PC-3 (cell line): ENCODE results near the gene KLF1.

Source experiments
- EZH2 ChIP-seq: fragments of 300-600 bp; sonication (generic); IDR thresholded peaks from one replicate; pipeline ENCODE4 v1.6.1; 2017; ENCODE audit warnings: antibody characterized with exemption, mild to moderate bottlenecking, low read length; ENCODE audit not compliant: unreplicated experiment
- EZH2phosphoT487 ChIP-seq: fragments of 300-600 bp; sonication (generic); IDR thresholded peaks from 2 replicates; pipeline ENCODE4 v1.6.1; 2018; ENCODE audit warnings: mild to moderate bottlenecking, antibody characterized with exemption, low read length, borderline replicate concordance
- TF ChIP-seq, protein P1 (sequence below): fragments of 300-600 bp; sonication (generic); conservative IDR thresholded peaks from 2 replicates; pipeline ENCODE4 v1.5.1; 2017; ENCODE audit warnings: antibody characterized with exemption, low read depth, mild to moderate bottlenecking, low read length

DNA sequence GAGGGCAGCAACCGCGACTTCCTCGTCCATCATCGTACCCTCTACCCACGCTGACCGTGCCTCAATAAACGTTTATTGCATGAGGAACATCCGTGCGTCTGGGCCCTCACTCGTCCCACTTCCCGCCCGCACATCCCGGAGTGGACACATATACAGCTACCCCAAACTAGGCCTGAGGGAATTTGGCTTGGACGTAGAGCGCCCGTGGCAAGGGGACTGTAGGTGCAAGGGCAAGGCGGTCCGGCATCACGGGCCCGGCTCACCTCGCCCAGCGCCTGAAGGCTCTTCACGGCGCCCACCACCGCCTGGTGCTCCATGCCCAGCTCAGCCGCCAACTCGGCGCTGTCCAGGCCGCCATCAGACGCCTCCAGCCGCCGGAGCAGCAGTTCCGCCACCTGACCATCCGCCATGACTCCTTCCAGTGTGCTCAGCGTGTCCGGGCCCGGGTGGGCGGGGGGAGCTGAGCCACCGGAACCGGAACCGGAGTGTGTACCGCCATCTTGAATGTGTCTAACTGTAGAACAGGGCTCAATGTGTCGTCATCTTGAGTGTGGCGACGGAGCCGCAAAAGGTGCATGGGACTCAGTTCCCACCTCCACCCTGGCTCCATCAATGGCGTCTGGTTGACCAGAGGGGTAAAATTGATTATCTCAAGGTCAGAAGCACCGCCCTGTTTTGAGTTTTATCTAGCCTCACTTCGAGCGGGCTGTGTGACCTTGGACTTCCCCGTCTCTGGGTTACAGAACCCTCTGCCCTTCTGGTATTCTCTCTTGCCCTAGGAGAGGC lies 46.5 kb upstream of the KLF1 start, which contains the start of gene FARSA:
- TF ChIP-seq, protein P1, sequence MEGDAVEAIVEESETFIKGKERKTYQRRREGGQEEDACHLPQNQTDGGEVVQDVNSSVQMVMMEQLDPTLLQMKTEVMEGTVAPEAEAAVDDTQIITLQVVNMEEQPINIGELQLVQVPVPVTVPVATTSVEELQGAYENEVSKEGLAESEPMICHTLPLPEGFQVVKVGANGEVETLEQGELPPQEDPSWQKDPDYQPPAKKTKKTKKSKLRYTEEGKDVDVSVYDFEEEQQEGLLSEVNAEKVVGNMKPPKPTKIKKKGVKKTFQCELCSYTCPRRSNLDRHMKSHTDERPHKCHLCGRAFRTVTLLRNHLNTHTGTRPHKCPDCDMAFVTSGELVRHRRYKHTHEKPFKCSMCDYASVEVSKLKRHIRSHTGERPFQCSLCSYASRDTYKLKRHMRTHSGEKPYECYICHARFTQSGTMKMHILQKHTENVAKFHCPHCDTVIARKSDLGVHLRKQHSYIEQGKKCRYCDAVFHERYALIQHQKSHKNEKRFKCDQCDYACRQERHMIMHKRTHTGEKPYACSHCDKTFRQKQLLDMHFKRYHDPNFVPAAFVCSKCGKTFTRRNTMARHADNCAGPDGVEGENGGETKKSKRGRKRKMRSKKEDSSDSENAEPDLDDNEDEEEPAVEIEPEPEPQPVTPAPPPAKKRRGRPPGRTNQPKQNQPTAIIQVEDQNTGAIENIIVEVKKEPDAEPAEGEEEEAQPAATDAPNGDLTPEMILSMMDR: no peak
- TF ChIP-seq EZH2: no peak
- no peak for TF ChIP-seq EZH2phosphoT487
